Ishikawa (cell line): ENCODE measurements around the gene FGL2.

Source experiments
- CEBPB ChIP-seq: IDR thresholded peaks from 2 replicates; pipeline ENCODE4 v1.6.1; 2012
- FOXM1 ChIP-seq: IDR thresholded peaks from 2 replicates; pipeline ENCODE4 v1.6.1; 2012; ENCODE audit warnings: low read depth, borderline replicate concordance
- RAD21 ChIP-seq: IDR thresholded peaks from 2 replicates; pipeline ENCODE4 v1.6.1; 2012; ENCODE audit warnings: low read depth
- TAF1 ChIP-seq: IDR thresholded peaks from 2 replicates; pipeline ENCODE4 v1.6.1; 2012; ENCODE audit warnings: low read depth, mild to moderate bottlenecking
- YY1 ChIP-seq: IDR thresholded peaks from 2 replicates; pipeline ENCODE4 v1.6.1; 2012; ENCODE audit warnings: low read depth

DNA sequence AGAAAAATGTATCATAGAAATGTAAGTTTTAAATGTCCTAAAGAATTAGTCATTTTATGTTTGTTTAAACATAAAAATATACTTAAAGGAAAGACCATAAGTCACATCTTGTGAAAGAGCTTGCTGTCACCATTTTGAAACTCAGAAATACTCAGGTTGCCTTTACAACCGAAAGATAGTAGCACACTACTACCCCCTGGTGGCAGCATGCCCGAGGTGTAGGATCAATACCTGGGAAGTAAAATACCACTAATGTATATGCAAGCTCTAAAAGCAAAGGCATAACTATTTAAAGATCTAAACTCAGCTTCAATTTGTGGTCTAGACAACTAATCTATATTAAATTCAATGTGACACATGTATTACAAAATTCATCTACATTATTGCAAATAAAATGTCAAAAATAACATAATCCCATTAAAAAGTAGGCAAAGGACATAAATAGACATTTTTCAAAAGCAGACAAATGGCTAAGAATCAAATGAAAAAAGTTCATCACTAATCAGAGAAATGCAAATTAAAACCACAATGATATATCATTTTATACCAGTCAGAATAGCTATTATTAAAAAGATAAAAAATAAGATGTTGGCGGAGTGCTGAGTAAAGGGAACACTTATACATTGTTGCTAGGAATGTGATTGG, 47.7 kb upstream of the FGL2 start:
- TF ChIP-seq YY1 (peak; percentile 28; the same call in 1 of the 2 replicates), RAD21 (peak; percentile 89), CEBPB (no peak), FOXM1 (no peak), TAF1 (no peak)
